H1 (cell line): ENCODE data around the gene FOSB. TPM values are rescaled to one million over a fixed set of nuclear protein-coding genes. Genes with fewer than 3 reads are reported as not detected.

Experiments used
- KDM1A ChIP-seq: fragments of 200-600, 300-600 bp; sonication (generic); IDR thresholded peaks from 2 replicates; pipeline ENCODE4 v1.7.1; 2016; ENCODE audit warnings: mild to moderate bottlenecking, low read length, borderline replicate concordance
- RXRA ChIP-seq: IDR thresholded peaks from 2 replicates; pipeline ENCODE4 v1.6.1; 2011; ENCODE audit warnings: low read depth, mild to moderate bottlenecking, low read length, moderate library complexity; ENCODE audit not compliant: insufficient read depth
- SIRT6 ChIP-seq: IDR thresholded peaks from one replicate; pipeline ENCODE4 v1.7.1; 2012; ENCODE audit warnings: low read length, inconsistent platforms
- polyA plus RNA-seq, 7 experiments: library from polyadenylated mRNA; depleted of rRNA in 3 of 7; stranded (reverse) in 5 of 7; unstranded in 2 of 7; fragments of >200 nt in 5 of 7; fragments of 200-250 nt in 2 of 7; gene quantifications; 1 replicate in 5 of 7; 2 replicates in 1 of 7; 4 replicates in 1 of 7; pipeline versions ENCODE4 v1.2.1 to v1.2.3, GENCODE V29; 2011 to 2013; ENCODE audit warnings: missing spikeins in 2 of 7, mixed read lengths in 2 of 7
- total RNA-seq: library from RNA; stranded (reverse); fragmentation: NEBNext Ultra II Directional; extraction: Animal tissue kit (Norgen Biotek cat#: 25700); gene quantifications from 2 replicates; pipeline ENCODE4 v1.2.1, GENCODE V29; 2021
- TF ChIP-seq, protein P1 (sequence below), 3 experiments: IDR thresholded peaks; 1 replicate in 2 of 3; 2 replicates in 1 of 3; pipeline versions ENCODE4 v1.5.1 to v1.6.1; 2011; ENCODE audit warnings: low read length in 3 of 3, mild to moderate bottlenecking in 3 of 3, inconsistent platforms in 2 of 3, low read depth in 1 of 3, moderate library complexity in 1 of 3; ENCODE audit not compliant: insufficient read depth in 1 of 3; ENCODE audit errors: control extremely low read depth in 1 of 3
- TF ChIP-seq, protein P2 (sequence below): IDR thresholded peaks from 2 replicates; pipeline ENCODE4 v1.6.1; 2012; ENCODE audit warnings: inconsistent platforms

The FOSB gene
- total and polyA plus RNA-seq, 2 of the 8 experiments (the other 6 are each of a cell fraction or from before 2014, with no cell fraction given): 0.44 to 2.7 TPM

GRCh38 chr19:45457776-45458175 is 10.0 kb upstream of the FOSB start (continued):
- TF ChIP-seq RXRA (no peak), KDM1A (no peak), SIRT6 (no peak)
- TF ChIP-seq, protein P1, sequence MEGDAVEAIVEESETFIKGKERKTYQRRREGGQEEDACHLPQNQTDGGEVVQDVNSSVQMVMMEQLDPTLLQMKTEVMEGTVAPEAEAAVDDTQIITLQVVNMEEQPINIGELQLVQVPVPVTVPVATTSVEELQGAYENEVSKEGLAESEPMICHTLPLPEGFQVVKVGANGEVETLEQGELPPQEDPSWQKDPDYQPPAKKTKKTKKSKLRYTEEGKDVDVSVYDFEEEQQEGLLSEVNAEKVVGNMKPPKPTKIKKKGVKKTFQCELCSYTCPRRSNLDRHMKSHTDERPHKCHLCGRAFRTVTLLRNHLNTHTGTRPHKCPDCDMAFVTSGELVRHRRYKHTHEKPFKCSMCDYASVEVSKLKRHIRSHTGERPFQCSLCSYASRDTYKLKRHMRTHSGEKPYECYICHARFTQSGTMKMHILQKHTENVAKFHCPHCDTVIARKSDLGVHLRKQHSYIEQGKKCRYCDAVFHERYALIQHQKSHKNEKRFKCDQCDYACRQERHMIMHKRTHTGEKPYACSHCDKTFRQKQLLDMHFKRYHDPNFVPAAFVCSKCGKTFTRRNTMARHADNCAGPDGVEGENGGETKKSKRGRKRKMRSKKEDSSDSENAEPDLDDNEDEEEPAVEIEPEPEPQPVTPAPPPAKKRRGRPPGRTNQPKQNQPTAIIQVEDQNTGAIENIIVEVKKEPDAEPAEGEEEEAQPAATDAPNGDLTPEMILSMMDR (IDR thresholded peaks at IDR 0.05; ENCODE audit: control extremely low read depth in 1 of 3, insufficient read depth in 1 of 3, low read depth in 1 of 3, low read length in 3 of 3): no peak
- TF ChIP-seq, protein P2, sequence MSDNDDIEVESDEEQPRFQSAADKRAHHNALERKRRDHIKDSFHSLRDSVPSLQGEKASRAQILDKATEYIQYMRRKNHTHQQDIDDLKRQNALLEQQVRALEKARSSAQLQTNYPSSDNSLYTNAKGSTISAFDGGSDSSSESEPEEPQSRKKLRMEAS: no peak
